ENCODE results near the gene KCNJ15.

DNA sequence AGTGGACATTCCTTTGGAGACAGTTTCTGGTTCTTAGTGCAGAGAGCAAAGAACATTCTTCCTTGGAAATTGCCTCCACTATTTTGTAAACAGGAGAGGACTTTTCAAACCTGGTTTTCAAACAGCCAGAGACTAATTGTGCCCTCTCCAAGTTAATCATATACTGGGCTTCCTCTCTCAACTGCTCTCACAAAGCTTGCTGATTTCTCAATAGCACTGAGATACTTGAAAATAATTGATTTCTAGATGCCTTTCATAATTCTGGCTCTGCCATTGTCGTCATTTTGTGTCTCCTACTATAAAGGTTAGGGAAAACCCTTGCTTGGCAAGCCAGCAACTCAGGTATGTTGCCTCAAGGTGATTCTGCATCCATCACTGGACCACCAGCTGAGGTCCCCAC, 56.0 kb downstream of the KCNJ15 start:
- no peak for TF ChIP-seq POLR2AphosphoS5 (IDR thresholded peaks at IDR 0.05; ENCODE audit: low read depth)
- TF ChIP-seq, protein P1, sequence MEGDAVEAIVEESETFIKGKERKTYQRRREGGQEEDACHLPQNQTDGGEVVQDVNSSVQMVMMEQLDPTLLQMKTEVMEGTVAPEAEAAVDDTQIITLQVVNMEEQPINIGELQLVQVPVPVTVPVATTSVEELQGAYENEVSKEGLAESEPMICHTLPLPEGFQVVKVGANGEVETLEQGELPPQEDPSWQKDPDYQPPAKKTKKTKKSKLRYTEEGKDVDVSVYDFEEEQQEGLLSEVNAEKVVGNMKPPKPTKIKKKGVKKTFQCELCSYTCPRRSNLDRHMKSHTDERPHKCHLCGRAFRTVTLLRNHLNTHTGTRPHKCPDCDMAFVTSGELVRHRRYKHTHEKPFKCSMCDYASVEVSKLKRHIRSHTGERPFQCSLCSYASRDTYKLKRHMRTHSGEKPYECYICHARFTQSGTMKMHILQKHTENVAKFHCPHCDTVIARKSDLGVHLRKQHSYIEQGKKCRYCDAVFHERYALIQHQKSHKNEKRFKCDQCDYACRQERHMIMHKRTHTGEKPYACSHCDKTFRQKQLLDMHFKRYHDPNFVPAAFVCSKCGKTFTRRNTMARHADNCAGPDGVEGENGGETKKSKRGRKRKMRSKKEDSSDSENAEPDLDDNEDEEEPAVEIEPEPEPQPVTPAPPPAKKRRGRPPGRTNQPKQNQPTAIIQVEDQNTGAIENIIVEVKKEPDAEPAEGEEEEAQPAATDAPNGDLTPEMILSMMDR (conservative IDR thresholded peaks at IDR 0.05; ENCODE audit: low read depth in 2 of 2), result no peak
- no peak for TF ChIP-seq EZH2 (IDR thresholded peaks at IDR 0.05; ENCODE audit: low read depth, unreplicated experiment)
- TF ChIP-seq EZH2phosphoT487 (IDR thresholded peaks at IDR 0.05; ENCODE audit: unreplicated experiment), result no peak
- TF ChIP-seq, protein P2, sequence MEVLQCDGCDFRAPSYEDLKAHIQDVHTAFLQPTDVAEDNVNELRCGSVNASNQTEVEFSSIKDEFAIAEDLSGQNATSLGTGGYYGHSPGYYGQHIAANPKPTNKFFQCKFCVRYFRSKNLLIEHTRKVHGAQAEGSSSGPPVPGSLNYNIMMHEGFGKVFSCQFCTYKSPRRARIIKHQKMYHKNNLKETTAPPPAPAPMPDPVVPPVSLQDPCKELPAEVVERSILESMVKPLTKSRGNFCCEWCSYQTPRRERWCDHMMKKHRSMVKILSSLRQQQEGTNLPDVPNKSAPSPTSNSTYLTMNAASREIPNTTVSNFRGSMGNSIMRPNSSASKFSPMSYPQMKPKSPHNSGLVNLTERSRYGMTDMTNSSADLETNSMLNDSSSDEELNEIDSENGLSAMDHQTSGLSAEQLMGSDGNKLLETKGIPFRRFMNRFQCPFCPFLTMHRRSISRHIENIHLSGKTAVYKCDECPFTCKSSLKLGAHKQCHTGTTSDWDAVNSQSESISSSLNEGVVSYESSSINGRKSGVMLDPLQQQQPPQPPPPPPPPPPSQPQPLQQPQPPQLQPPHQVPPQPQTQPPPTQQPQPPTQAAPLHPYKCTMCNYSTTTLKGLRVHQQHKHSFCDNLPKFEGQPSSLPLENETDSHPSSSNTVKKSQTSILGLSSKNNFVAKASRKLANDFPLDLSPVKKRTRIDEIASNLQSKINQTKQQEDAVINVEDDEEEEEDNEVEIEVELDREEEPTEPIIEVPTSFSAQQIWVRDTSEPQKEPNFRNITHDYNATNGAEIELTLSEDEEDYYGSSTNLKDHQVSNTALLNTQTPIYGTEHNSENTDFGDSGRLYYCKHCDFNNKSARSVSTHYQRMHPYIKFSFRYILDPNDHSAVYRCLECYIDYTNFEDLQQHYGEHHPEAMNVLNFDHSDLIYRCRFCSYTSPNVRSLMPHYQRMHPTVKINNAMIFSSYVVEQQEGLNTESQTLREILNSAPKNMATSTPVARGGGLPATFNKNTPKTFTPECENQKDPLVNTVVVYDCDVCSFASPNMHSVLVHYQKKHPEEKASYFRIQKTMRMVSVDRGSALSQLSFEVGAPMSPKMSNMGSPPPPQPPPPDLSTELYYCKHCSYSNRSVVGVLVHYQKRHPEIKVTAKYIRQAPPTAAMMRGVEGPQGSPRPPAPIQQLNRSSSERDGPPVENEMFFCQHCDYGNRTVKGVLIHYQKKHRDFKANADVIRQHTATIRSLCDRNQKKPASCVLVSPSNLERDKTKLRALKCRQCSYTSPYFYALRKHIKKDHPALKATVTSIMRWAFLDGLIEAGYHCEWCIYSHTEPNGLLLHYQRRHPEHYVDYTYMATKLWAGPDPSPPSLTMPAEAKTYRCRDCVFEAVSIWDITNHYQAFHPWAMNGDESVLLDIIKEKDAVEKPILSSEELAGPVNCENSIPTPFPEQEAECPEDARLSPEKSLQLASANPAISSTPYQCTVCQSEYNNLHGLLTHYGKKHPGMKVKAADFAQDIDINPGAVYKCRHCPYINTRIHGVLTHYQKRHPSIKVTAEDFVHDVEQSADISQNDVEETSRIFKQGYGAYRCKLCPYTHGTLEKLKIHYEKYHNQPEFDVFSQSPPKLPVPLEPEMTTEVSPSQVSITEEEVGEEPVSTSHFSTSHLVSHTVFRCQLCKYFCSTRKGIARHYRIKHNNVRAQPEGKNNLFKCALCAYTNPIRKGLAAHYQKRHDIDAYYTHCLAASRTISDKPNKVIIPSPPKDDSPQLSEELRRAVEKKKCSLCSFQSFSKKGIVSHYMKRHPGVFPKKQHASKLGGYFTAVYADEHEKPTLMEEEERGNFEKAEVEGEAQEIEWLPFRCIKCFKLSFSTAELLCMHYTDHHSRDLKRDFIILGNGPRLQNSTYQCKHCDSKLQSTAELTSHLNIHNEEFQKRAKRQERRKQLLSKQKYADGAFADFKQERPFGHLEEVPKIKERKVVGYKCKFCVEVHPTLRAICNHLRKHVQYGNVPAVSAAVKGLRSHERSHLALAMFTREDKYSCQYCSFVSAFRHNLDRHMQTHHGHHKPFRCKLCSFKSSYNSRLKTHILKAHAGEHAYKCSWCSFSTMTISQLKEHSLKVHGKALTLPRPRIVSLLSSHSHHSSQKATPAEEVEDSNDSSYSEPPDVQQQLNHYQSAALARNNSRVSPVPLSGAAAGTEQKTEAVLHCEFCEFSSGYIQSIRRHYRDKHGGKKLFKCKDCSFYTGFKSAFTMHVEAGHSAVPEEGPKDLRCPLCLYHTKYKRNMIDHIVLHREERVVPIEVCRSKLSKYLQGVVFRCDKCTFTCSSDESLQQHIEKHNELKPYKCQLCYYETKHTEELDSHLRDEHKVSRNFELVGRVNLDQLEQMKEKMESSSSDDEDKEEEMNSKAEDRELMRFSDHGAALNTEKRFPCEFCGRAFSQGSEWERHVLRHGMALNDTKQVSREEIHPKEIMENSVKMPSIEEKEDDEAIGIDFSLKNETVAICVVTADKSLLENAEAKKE (CRISPR knock-in tag; IDR thresholded peaks at IDR 0.05), result no peak
- no peak for TF ChIP-seq REST (IDR thresholded peaks at IDR 0.05; ENCODE audit: unreplicated experiment)
- TF ChIP-seq CREB1 (CRISPR knock-in tag; IDR thresholded peaks at IDR 0.05; ENCODE audit: low read depth), result no peak
- TF ChIP-seq ZNF114 (CRISPR knock-in tag; IDR thresholded peaks at IDR 0.05), result no peak
- no peak for TF ChIP-seq JUNB (IDR thresholded peaks at IDR 0.05; ENCODE audit: unreplicated experiment)
- TF ChIP-seq, protein P3, sequence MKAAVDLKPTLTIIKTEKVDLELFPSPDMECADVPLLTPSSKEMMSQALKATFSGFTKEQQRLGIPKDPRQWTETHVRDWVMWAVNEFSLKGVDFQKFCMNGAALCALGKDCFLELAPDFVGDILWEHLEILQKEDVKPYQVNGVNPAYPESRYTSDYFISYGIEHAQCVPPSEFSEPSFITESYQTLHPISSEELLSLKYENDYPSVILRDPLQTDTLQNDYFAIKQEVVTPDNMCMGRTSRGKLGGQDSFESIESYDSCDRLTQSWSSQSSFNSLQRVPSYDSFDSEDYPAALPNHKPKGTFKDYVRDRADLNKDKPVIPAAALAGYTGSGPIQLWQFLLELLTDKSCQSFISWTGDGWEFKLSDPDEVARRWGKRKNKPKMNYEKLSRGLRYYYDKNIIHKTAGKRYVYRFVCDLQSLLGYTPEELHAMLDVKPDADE (IDR thresholded peaks at IDR 0.05), result no peak
- no peak for TF ChIP-seq STAT1 (IDR thresholded peaks at IDR 0.05; ENCODE audit: unreplicated experiment)
- TF ChIP-seq ZNF331 (CRISPR knock-in tag; IDR thresholded peaks at IDR 0.05; ENCODE audit: low read depth), result no peak
- TF ChIP-seq NANOG (IDR thresholded peaks at IDR 0.05; ENCODE audit: borderline replicate concordance), result no peak

Data from GM23338 (cell line).